ENCODE data around the gene NDUFC2. TPM values are rescaled to one million over a fixed set of nuclear protein-coding genes. Genes with fewer than 3 reads are reported as not detected.
A peak's percentile ranks its signal among the peaks of the same experiment; 100 is the strongest.

Gene NDUFC2
- total RNA-seq, 4 donors from 2014 or later, result 205 to 342 (median 228) TPM

GRCh38 chr11:78076733-78077403, 2.8 kb downstream of the NDUFC2 start:
- Histone ChIP-seq H3K9me3 (no peaks in the 10 kb centered on the region), H3K36me3 (peaks cover 0 to under 1% of the 10 kb centered on the region in 2 donors), H3K4me3 (replicated peaks in 1 of 3) (no peak overlapping the region), H3K4me1 (peaks cover 28 to 42% of the 10 kb centered on the region in 2 donors), H3K27ac (peak overlapping the region in 2 of 3 donors; percentile 33 to 35), H3K27me3 (no peaks in the 10 kb centered on the region)
- intact Hi-C loops (cut with DNase I), result no loop called here
- WGBS, 2 donors, result 65 to 72% methylated on average over 6 of the region's 6 CpGs
- no peak for TF ChIP-seq CTCF (IDR thresholded peaks at IDR 0.05)
- no peak for TF ChIP-seq POLR2A (IDR thresholded peaks at IDR 0.05)
- no peak for DNase-seq

- Histone ChIP-seq H3K4me3 (replicated peaks in 1 of 3) (no peak overlapping the region), H3K27me3 (no peaks in the 10 kb centered on the region), H3K36me3 (peaks cover 0 to 3% of the 10 kb centered on the region in 2 donors), H3K9me3 (no peaks in the 10 kb centered on the region), H3K4me1 (peaks cover 33 to 57% of the 10 kb centered on the region in 2 donors), H3K27ac (no peak overlapping the region)
- WGBS, 2 donors, result 86% methylated on average over 6 of the region's 6 CpGs
- no peak for TF ChIP-seq CTCF (IDR thresholded peaks at IDR 0.05)
- TF ChIP-seq POLR2A (IDR thresholded peaks at IDR 0.05), result no peak
- intact Hi-C loops (cut with DNase I), result no loop called here
- no peak for DNase-seq
These were observed 4.9 kb downstream of the NDUFC2 start for GRCh38 chr11:78074756-78075155.

- TF ChIP-seq CTCF (IDR thresholded peaks at IDR 0.05) (no peak), POLR2A (IDR thresholded peaks at IDR 0.05) (no peak)
- no peak for DNase-seq
- peaks cover 20 to 62% of the 10 kb centered on the region in 2 donors for H3K4me1 ChIP-seq
- WGBS, 2 donors, result 94 to 97% methylated on average over 4 of the region's 4 CpGs
- peaks cover 3 to 6% of the 10 kb centered on the region in 2 donors for H3K36me3 ChIP-seq
- H3K27ac ChIP-seq, result no peak overlapping the region
- intact Hi-C loops (cut with DNase I), result no loop called here
- H3K9me3 ChIP-seq, result no peaks in the 10 kb centered on the region
- no peaks in the 10 kb centered on the region for H3K27me3 ChIP-seq
- H3K4me3 ChIP-seq (replicated peaks in 1 of 3), result no peak overlapping the region
These were observed 7.2 kb downstream of the NDUFC2 start for GRCh38 chr11:78072455-78072854.

- no peak for DNase-seq
- intact Hi-C loops (cut with DNase I), result no loop called here
- Histone ChIP-seq H3K4me3 (replicated peaks in 1 of 3) (no peak overlapping the region), H3K27me3 (no peaks in the 10 kb centered on the region), H3K36me3 (peaks cover 6 to 8% of the 10 kb centered on the region in 2 donors), H3K27ac (peak overlapping the region in 1 of 3 donors; percentile 16), H3K9me3 (no peaks in the 10 kb centered on the region), H3K4me1 (peaks cover 12 to 56% of the 10 kb centered on the region in 2 donors)
- TF ChIP-seq POLR2A (IDR thresholded peaks at IDR 0.05) (no peak), CTCF (IDR thresholded peaks at IDR 0.05) (no peak)
- WGBS, 2 donors, result 80 to 84% methylated on average over 3 of the region's 3 CpGs
These were observed 7.9 kb downstream of the NDUFC2 start for GRCh38 chr11:78071717-78072116.

- no peak for TF ChIP-seq CTCF (IDR thresholded peaks at IDR 0.05)
- TF ChIP-seq POLR2A (IDR thresholded peaks at IDR 0.05), result peak in 1 of 2 donors; percentile 10
- no peaks in the 10 kb centered on the region for H3K9me3 ChIP-seq
- H3K27me3 ChIP-seq, result no peaks in the 10 kb centered on the region
- intact Hi-C loops (cut with DNase I), result no loop called here
- H3K4me1 ChIP-seq, result peaks cover 9 to 48% of the 10 kb centered on the region in 2 donors
- DNase-seq, result peak; percentile 74 to 75
- 36 to 49% methylated on average over 2 of the region's 2 CpGs for WGBS, 2 donors
- peak overlapping the region in 2 of 3 donors; percentile 16 to 79 for H3K27ac ChIP-seq
- H3K4me3 ChIP-seq (replicated peaks in 1 of 3), result no peak overlapping the region
- peaks cover 6 to 8% of the 10 kb centered on the region in 2 donors for H3K36me3 ChIP-seq
These were observed 9.0 kb downstream of the NDUFC2 start for GRCh38 chr11:78070621-78071020.
